ENCODE results near the gene ADIRF. TPM values are rescaled to one million over a fixed set of nuclear protein-coding genes. Genes with fewer than 3 reads are reported as not detected.

The ADIRF gene
- polyA plus RNA-seq, 1 donor from 2014 or later: not detected

GRCh38 chr10:86943316-86944030 is 24.8 kb upstream of the ADIRF start:
- Histone ChIP-seq H3K36me3 (ENCODE audit: insufficient read depth, low read length) (no peaks in the 10 kb centered on the region), H3K79me2 (replicated peaks; ENCODE audit: insufficient read depth, low read length) (no peaks in the 10 kb centered on the region), H4K20me1 (ENCODE audit: insufficient read depth) (no peaks in the 10 kb centered on the region), H3K9ac (ENCODE audit: low read length) (no peak overlapping the region), H2AFZ (ENCODE audit: low read depth, low read length) (no peak overlapping the region), H3K4me2 (ENCODE audit: low read length) (no peak overlapping the region), H3K9me3 (ENCODE audit: low read length) (no peaks in the 10 kb centered on the region), H3K4me3 (ENCODE audit: low read length) (no peak overlapping the region), H3F3A (ENCODE audit: insufficient read depth, low read length, poor library complexity, severe bottlenecking) (no peaks in the 10 kb centered on the region), H3K27me3 (ENCODE audit: insufficient read depth, low read depth, low read length) (no peaks in the 10 kb centered on the region), H3K27ac (ENCODE audit: low read length) (no peak overlapping the region), H3K9me2 (ENCODE audit: insufficient read depth, low read length) (no peaks in the 10 kb centered on the region)
- TF ChIP-seq CTCF (IDR thresholded peaks at IDR 0.05; ENCODE audit: poor library complexity, severe bottlenecking) (no peak), EZH2 (IDR thresholded peaks at IDR 0.05; ENCODE audit: borderline replicate concordance, insufficient read depth, low read length, poor library complexity, severe bottlenecking) (no peak), EP300 (conservative IDR thresholded peaks at IDR 0.05; ENCODE audit: poor library complexity, severe bottlenecking) (no peak), TAF1 (IDR thresholded peaks at IDR 0.05; ENCODE audit: low read depth) (no peak), POLR2AphosphoS5 (IDR thresholded peaks at IDR 0.05) (no peak), MXI1 (conservative IDR thresholded peaks at IDR 0.05; ENCODE audit: poor library complexity, severe bottlenecking) (no peak), RAD21 (conservative IDR thresholded peaks at IDR 0.05) (no peak), SMC3 (conservative IDR thresholded peaks at IDR 0.05; ENCODE audit: poor library complexity) (no peak)
- TF ChIP-seq, protein P1, sequence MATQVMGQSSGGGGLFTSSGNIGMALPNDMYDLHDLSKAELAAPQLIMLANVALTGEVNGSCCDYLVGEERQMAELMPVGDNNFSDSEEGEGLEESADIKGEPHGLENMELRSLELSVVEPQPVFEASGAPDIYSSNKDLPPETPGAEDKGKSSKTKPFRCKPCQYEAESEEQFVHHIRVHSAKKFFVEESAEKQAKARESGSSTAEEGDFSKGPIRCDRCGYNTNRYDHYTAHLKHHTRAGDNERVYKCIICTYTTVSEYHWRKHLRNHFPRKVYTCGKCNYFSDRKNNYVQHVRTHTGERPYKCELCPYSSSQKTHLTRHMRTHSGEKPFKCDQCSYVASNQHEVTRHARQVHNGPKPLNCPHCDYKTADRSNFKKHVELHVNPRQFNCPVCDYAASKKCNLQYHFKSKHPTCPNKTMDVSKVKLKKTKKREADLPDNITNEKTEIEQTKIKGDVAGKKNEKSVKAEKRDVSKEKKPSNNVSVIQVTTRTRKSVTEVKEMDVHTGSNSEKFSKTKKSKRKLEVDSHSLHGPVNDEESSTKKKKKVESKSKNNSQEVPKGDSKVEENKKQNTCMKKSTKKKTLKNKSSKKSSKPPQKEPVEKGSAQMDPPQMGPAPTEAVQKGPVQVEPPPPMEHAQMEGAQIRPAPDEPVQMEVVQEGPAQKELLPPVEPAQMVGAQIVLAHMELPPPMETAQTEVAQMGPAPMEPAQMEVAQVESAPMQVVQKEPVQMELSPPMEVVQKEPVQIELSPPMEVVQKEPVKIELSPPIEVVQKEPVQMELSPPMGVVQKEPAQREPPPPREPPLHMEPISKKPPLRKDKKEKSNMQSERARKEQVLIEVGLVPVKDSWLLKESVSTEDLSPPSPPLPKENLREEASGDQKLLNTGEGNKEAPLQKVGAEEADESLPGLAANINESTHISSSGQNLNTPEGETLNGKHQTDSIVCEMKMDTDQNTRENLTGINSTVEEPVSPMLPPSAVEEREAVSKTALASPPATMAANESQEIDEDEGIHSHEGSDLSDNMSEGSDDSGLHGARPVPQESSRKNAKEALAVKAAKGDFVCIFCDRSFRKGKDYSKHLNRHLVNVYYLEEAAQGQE (IDR thresholded peaks at IDR 0.05; ENCODE audit: borderline replicate concordance): no peak

- H3F3A ChIP-seq (ENCODE audit: insufficient read depth, low read length, poor library complexity, severe bottlenecking): no peaks in the 10 kb centered on the region
- H3K4me3 ChIP-seq (ENCODE audit: low read length): no peak overlapping the region
- H3K27me3 ChIP-seq (ENCODE audit: insufficient read depth, low read depth, low read length): no peaks in the 10 kb centered on the region
- H3K9me3 ChIP-seq (ENCODE audit: low read length): no peaks in the 10 kb centered on the region
- H2AFZ ChIP-seq (ENCODE audit: low read depth, low read length): no peak overlapping the region
- no peaks in the 10 kb centered on the region for H3K9me2 ChIP-seq (ENCODE audit: insufficient read depth, low read length)
- no peaks in the 10 kb centered on the region for H3K36me3 ChIP-seq (ENCODE audit: insufficient read depth, low read length)
- no peaks in the 10 kb centered on the region for H3K79me2 ChIP-seq (replicated peaks; ENCODE audit: insufficient read depth, low read length)
- H3K9ac ChIP-seq (ENCODE audit: low read length): no peak overlapping the region
- H3K27ac ChIP-seq (ENCODE audit: low read length): no peak overlapping the region
- no peaks in the 10 kb centered on the region for H4K20me1 ChIP-seq (ENCODE audit: insufficient read depth)
- no peak overlapping the region for H3K4me2 ChIP-seq (ENCODE audit: low read length)
- no peak for TF ChIP-seq SMC3 (conservative IDR thresholded peaks at IDR 0.05; ENCODE audit: poor library complexity)
These were observed 24.3 kb upstream of the ADIRF start for GRCh38 chr10:86944031-86944419.
